Panc1 (cell line): ENCODE measurements around the gene ZNF609. TPM values are rescaled to one million over a fixed set of nuclear protein-coding genes. Genes with fewer than 3 reads are reported as not detected.

ENCODE experiments used
- ATAC-seq: fragments of 200-7000 bp; cut with Tn5 transposase; 2 replicates; pipeline ENCODE4 v1.9.1; 2020; ENCODE audit warnings: mild to moderate bottlenecking, moderate library complexity
- BruUV-seq: library from RNA; stranded (reverse); fragments of 400-500 nt; replicated peaks from 2 replicates; lab custom pipeline; 2021; lab: Mats Ljungman, UMichigan
- CTCF ChIA-PET: fragments of 300-600 bp; sonication (Branson Sonifier 250); formaldehyde crosslinking; loops from one replicate; lab custom pipeline; 2022; ENCODE audit warnings: antibody characterized with exemption; lab: Charles Lee
- POLR2A ChIA-PET: fragments of 300-600 bp; sonication (Branson Sonifier 250); formaldehyde crosslinking; loops from one replicate; lab custom pipeline; 2022; ENCODE audit warnings: antibody characterized with exemption; lab: Charles Lee
- DNase-seq: peaks from one replicate; pipeline ENCODE4 v3.0.0-alpha.2; 2010; ENCODE audit warnings: low read depth, low spot score
- H3K27ac ChIP-seq: 2 replicates; pipeline ENCODE4 v1.5.1; 2011; ENCODE audit warnings: mild to moderate bottlenecking, low read length, inconsistent platforms
- H3K27me3 ChIP-seq: fragments of 200-500 bp; sonication (Bioruptor generic); 2 replicates; pipeline ENCODE4 v1.6.0; 2014; ENCODE audit warnings: low read length, inconsistent platforms; ENCODE audit not compliant: control insufficient read depth, insufficient read depth
- H3K36me3 ChIP-seq: fragments of 200-500 bp; sonication (Bioruptor generic); 2 replicates; pipeline ENCODE4 v1.5.1; 2014; ENCODE audit warnings: inconsistent platforms, mild to moderate bottlenecking, low read length, moderate library complexity; ENCODE audit not compliant: control insufficient read depth, insufficient read depth
- H3K4me1 ChIP-seq: 2 replicates; pipeline ENCODE4 v1.5.1; 2011; ENCODE audit warnings: inconsistent platforms, mild to moderate bottlenecking, low read length, moderate library complexity; ENCODE audit not compliant: control insufficient read depth, insufficient read depth
- H3K4me3 ChIP-seq, 2 experiments: 2 replicates each; pipeline ENCODE4 v1.5.1; 2011 to 2012; ENCODE audit warnings: low read depth in 2 of 2, low read length in 2 of 2, mild to moderate bottlenecking in 2 of 2, inconsistent platforms in 1 of 2, moderate library complexity in 1 of 2
- H3K9me3 ChIP-seq: fragments of 200-500 bp; sonication (Bioruptor generic); 2 replicates; pipeline ENCODE4 v1.5.1; 2014; ENCODE audit warnings: low read depth, mild to moderate bottlenecking, inconsistent platforms, low read length, moderate library complexity; ENCODE audit not compliant: control insufficient read depth, insufficient read depth
- CTCF ChIP-seq: fragments of 450-650 bp; IDR thresholded peaks from 2 replicates; pipeline ENCODE4 v1.5.1; 2017; ENCODE audit warnings: mild to moderate bottlenecking
- POLR2AphosphoS5 ChIP-seq: IDR thresholded peaks from 2 replicates; pipeline ENCODE4 v1.6.1; 2012; ENCODE audit warnings: mild to moderate bottlenecking, low read depth, low read length, moderate library complexity
- REST ChIP-seq, 2 experiments: IDR thresholded peaks; 2 replicates each; pipeline ENCODE4 v1.6.1; 2011 to 2012; ENCODE audit warnings: low read depth in 2 of 2, control low read depth in 1 of 2, low read length in 1 of 2, mild to moderate bottlenecking in 1 of 2, moderate library complexity in 1 of 2; ENCODE audit not compliant: insufficient read depth in 1 of 2
- SIN3A ChIP-seq: IDR thresholded peaks from 2 replicates; pipeline ENCODE4 v1.6.1; 2012; ENCODE audit warnings: low read depth, mild to moderate bottlenecking, low read length, moderate library complexity, borderline replicate concordance; ENCODE audit not compliant: insufficient read depth
- TCF7L2 ChIP-seq: IDR thresholded peaks from 2 replicates; pipeline ENCODE4 v1.6.1; 2011; ENCODE audit warnings: mild to moderate bottlenecking, low read depth, low read length, inconsistent platforms
- in situ Hi-C: cut with HindIII; loops from 2 replicates; pipeline ENCODE4 v1.10.0; 2016; ENCODE audit warnings: low sequenced_read_pairs, low pct_unique_long_range_greater_than_20kb
- intact Hi-C: fragments of 100-400 bp; cut with micrococcal nuclease; formaldehyde crosslinking; loops from one replicate; pipeline ENCODE4 v1.10.0; 2022; ENCODE audit not compliant: unreplicated experiment
- total RNA-seq: library from RNA; stranded (reverse); gene quantifications from one replicate; pipeline ENCODE4 v1.2.1, GENCODE V29; 2021; ENCODE audit not compliant: unreplicated experiment

ZNF609 gene
- total RNA-seq, 1 experiment from 2014 or later, result 47.2 TPM

GRCh38 chr15:64521726-64522164 lies 61.4 kb downstream of the ZNF609 start:
- Histone ChIP-seq H3K27me3 (no peaks in the 10 kb centered on the region), H3K4me1 (peaks cover 26% of the 10 kb centered on the region), H3K27ac (peak overlapping the region; percentile 75), H3K9me3 (no peaks in the 10 kb centered on the region), H3K36me3 (no peaks in the 10 kb centered on the region), H3K4me3 (peak overlapping the region in 1 of 2 experiments; percentile 16; a peak in 1 of 4 replicates)
- ATAC-seq (peak; percentile 92), DNase-seq (no peak)
- POLR2A ChIA-PET, result no interaction called here
- TF ChIP-seq TCF7L2, result peak; percentile 69; the same call in 1 of the 2 replicates
- no peak for TF ChIP-seq REST (IDR thresholded peaks at IDR 0.05; ENCODE audit: insufficient read depth in 1 of 2, low read depth in 2 of 2, low read length in 1 of 2)
- BruUV-seq, result no TSS peak
- intact Hi-C loops, result no loop called here
- in situ Hi-C loops, result no loop called here
- CTCF ChIA-PET, result no interaction called here

- H3K9me3 ChIP-seq, result no peaks in the 10 kb centered on the region
- peak; percentile 55; the same call in 1 of the 2 replicates for ATAC-seq
- CTCF ChIA-PET, result no interaction called here
- TF ChIP-seq REST (IDR thresholded peaks at IDR 0.05; ENCODE audit: insufficient read depth in 1 of 2, low read depth in 2 of 2, low read length in 1 of 2), result no peak
- 0 out of 2 replicates have a peak, but pooled peaks have one; percentile 18 for TF ChIP-seq TCF7L2
- peak overlapping the region; percentile 51 for H3K27ac ChIP-seq
- intact Hi-C loops (no loop called here), in situ Hi-C loops (no loop called here)
- H3K36me3 ChIP-seq, result no peaks in the 10 kb centered on the region
- POLR2A ChIA-PET, result no interaction called here
- no peak overlapping the region for H3K4me3 ChIP-seq
- no TSS peak for BruUV-seq
- H3K27me3 ChIP-seq, result no peaks in the 10 kb centered on the region
- H3K4me1 ChIP-seq, result peaks cover 26% of the 10 kb centered on the region
- DNase-seq, result no peak
These were observed 61.9 kb downstream of the ZNF609 start for GRCh38 chr15:64522226-64522823.

- ChIA-PET CTCF (no interaction called here), POLR2A (no interaction called here)
- DNase-seq, result no peak
- H3K9me3 ChIP-seq, result no peaks in the 10 kb centered on the region
- no peak for TF ChIP-seq POLR2AphosphoS5
- no peak for TF ChIP-seq REST (IDR thresholded peaks at IDR 0.05; ENCODE audit: insufficient read depth in 1 of 2, low read depth in 2 of 2, low read length in 1 of 2)
- TF ChIP-seq TCF7L2, result no peak
- no peak for TF ChIP-seq CTCF
- TF ChIP-seq SIN3A, result no peak
- H3K4me3 ChIP-seq, result no peak overlapping the region
- peaks cover 26% of the 10 kb centered on the region for H3K4me1 ChIP-seq
- no peaks in the 10 kb centered on the region for H3K36me3 ChIP-seq
- no peak overlapping the region; the same call in 1 of the 2 replicates for H3K27ac ChIP-seq
- ATAC-seq, result no peak
- intact Hi-C loops, result no loop called here
- BruUV-seq, result no TSS peak
- in situ Hi-C loops, result no loop called here
- no peaks in the 10 kb centered on the region for H3K27me3 ChIP-seq
These were observed 62.9 kb downstream of the ZNF609 start for GRCh38 chr15:64523240-64523639.
